HG02678 (cell line): ENCODE measurements around the gene NLGN1.

Experiments used
- ATAC-seq: cut with Tn5 transposase; IDR thresholded peaks from one replicate; pipeline ENCODE4 v1.9.1; 2021; ENCODE audit warnings: mild to moderate bottlenecking, moderate library complexity; ENCODE audit not compliant: unreplicated experiment

Gene NLGN1

DNA sequence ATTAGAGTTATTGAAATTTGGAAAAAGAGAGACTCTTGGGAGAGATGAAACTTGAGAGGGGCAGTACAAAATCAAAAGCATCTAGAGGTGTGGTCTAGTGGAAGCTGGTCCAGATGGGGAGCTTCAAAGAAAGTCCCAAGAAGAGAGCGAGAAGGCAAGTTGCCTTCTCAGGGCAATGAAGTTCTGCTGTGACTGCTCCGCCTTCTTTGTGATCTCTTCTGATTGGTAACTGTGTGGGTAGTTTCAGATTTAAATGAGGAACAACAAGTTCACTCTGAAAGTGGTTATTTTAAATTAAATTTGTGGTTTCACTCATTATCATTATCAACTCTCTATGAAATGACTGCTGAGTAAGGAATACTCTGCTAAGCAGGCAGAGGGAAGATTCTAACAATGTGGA is 233.3 kb downstream of the NLGN1 start:
- no peak for ATAC-seq

DNA sequence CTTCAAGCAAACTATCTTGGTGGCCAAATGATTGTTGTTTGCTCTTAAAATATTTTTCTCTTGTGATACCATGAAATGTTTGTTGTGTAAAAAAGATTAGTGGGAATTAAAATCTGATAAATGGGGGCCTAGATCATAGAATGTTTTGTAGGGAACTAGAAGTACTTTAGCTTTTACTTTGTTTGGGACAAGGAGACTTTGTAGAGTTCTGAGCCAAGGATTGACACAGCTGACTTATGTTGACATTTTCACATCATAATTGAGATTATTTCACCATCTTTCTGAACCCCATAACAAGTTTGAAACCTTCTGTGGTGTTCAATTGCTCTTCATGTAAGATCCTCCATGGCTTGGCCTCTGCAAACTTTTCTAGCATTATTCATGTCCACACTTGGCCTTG is 235.4 kb downstream of the NLGN1 start:
- no peak for ATAC-seq

DNA sequence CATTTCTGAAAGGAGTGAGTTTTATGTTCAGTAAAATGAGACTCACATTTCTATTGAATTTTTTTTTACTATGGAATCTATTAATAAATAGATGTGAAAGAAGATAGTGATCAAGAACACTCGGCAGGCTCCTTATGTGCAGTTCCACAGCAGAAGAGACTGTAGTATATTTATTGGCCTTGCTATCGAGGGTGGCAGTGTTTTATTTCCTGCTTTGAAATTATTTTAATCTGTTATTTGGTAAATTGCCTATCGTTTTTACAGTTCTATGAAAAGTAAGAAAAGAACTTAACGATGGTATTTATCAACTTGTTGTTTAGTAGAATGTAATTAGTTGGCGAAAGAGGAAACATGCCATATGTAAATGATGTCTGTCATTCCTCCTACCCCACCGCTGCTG is 238.3 kb downstream of the NLGN1 start:
- no peak for ATAC-seq

DNA sequence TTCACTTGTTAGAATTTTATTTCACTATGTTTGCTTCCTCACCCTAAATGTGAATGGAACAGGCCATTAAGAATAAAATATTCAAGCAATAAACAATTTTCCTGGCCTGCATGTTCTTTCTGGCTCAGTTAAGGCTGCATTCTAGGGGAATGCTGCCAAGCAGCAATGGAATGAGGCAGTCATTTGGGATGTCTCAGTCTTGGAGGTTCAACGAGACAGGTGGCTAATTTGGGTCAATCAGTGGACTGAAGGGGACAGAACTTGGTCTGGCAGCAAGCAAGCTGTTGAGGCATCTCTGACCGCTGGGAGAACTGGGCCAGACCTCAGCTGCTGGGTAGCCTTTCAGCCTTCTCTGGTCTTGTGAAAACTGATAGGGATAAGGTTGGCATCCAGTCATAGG is 241.6 kb downstream of the NLGN1 start:
- no peak for ATAC-seq

DNA sequence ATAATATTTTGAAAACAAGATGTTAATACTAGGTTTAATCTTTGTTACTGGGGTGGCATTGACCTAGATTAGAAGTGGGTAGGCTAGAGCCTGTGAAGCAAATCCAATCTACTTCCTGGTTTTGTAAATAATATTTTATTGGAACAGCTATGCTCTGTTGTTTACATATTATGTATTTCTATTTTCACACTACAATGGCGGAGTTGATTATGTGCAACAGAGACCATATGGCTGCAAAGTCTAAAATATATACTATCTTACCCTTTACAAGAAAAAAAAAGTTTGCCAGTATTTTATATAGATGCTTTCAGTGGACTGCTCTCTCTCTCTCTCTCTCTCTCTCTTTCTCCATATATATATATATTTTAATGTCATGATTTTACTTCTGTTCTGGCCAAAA is 244.2 kb downstream of the NLGN1 start:
- no peak for ATAC-seq

DNA sequence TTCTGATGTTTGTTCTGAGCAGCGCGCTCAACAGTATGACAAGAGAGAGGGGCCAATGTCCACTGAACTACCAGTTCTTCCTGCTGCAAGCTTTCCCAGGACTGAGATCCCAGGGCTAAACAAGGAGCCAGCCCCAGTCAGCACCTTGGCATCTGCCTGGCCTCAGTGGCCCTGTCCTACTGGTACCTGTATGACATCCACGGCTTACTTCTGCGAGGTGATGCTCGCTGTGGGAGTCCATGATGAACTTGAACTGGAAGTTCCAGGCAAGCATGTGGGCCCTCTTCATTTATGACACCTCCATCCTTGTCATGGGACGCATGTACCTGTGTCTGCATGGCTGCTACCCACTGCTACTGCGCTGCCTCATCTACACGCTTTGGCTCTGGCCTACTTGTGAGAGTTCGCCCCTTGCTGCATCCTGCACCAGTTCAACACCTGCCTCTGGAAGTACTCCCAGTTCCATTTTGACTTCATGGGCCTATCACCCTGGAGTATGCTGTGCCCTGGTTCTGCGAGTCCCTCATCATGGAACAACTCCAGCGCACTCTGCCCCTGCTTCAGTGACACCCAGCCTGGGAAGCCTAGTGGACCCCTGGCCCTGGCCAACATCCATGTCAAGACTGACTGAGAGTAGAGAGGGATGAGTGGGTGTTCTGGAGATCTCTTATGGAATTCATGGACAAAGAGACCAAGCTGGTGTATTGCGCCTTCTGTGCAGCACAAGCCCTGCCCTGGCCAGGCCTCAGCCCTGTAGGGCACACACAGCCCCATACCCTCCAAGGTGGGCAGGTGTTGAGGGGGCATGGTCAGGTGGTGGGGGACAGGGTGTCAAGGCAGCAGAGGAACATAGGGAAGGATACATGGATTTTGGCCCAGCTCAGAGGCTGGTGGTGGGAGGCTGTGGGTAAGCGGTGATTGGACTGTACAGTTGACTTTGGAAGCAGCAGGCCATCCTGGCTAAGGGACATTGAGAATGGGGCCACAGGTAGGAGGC is 246.8 kb downstream of the NLGN1 start:
- no peak for ATAC-seq

DNA sequence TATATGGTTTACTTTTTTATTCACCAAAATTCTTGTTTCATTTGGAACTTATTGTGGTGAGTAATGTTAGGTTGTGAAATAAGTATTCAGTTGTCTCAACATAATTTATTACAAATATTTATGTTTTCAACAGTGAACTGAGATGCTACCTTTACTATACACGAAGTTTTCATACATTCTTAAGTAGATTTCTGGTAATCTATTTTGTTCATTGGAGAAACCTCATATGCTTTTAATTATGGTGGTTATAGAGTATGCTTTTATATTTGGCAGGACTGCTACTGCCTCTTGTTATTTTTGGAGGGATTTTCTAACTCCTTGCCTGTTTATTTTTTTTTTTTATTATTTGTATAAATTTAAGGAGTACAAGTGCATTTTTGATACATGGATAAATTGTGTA is 253.1 kb downstream of the NLGN1 start:
- no peak for ATAC-seq

DNA sequence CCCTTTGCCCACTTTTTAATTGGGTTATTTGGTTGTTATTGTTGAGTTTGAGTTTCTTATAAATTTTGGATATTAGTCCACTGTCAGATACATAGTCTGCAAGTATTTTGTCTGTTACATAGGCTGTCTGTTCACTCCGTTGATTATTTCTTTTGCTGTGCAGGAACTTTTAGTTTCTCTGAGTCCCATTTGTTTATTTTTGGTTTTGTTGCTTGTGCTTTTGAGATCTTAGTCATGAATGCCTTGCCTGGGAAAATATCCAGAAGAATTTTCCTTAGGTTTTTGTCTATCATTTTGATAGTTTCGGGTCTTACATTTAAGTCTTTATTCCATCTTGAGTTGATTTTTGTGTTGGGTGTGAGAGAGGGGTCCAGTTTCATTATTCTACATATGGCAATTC is 254.5 kb downstream of the NLGN1 start:
- ATAC-seq, result no peak

DNA sequence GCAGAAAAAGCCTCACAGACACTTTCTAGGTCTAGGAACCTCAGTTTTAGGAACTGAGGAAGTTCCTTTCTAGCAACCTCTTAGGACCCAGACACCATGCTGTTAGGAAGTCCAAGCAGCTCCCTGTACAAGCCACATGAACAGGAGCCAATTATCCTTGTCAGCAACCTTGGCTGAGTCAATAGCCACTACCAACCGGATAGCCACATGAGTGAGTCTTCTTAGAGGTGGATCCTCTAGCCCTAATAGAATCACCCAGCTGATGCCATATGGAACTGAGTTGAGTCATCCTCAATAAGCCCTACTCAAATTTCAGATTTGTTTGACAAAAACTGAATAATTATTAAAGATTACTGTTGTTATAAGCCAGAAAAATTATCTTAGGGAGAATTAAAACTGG is 256.2 kb downstream of the NLGN1 start:
- no peak for ATAC-seq

DNA sequence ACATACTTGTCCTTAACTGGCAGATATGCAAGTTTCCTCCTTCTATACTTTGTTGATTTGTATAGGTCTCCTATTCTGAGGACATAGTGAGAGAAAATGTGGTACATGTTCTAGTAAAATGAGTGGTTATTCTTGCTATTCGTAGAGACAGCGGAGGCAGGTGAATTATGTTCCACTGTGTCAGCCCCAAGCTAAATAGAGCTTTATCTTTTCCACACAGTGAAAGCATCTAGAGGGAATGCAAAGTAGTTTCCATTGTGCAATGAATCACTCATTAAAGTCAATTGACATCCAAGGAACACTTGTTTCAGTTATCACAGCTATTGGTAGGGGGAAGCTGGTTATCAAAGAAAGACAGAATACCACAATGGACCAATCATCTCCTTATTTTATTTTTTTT is 262.4 kb downstream of the NLGN1 start:
- no peak for ATAC-seq

DNA sequence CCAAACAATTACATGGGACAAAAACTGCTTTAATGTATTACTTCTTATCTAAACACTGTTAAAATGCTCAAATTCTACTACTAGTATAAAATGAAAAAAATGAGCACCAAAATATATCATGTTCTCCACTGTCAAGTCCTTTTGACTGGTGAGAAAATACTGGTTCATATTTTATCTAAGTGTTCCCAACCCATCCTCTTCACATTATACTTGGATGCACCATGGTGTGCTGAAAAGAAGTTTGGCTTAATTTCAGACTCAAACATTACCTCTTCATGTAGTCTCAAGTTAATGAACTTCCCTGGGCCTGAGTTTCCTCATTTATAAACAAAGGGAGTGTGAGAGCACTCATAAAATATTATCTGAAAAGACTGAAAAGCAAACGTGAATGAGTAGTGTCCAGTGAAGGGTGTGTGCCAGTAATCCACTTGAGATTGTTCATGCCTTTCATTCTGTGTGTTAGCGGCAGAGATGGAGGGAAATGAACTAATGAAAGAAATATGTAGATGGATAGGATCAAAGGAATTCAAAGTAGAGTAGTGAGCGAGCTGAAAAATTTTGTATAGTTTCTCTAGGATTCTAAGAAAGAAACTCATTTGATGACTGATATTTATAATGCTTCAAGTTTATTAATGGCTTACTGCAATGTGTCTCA is 263.2 kb downstream of the NLGN1 start:
- no peak for ATAC-seq

DNA sequence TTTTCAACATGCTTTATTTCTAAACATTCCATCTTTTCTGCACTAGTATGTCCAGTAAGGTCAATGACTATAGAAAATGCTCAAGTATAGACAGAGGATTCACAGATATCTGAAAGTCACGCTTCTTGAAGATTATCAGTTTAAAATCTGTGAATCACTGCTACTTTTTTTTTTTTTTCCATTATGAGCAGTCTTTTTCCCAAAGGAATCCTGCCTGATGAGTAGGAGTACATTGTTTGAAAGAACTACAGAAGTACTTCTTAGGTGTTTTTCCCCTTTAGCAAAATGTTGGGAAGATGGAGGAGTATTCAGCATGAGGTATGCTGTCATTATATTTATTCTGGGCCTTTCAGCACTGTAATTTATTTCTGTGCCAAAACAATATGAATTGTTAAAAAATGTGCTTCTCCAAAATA is 266.2 kb downstream of the NLGN1 start:
- no peak for ATAC-seq

DNA sequence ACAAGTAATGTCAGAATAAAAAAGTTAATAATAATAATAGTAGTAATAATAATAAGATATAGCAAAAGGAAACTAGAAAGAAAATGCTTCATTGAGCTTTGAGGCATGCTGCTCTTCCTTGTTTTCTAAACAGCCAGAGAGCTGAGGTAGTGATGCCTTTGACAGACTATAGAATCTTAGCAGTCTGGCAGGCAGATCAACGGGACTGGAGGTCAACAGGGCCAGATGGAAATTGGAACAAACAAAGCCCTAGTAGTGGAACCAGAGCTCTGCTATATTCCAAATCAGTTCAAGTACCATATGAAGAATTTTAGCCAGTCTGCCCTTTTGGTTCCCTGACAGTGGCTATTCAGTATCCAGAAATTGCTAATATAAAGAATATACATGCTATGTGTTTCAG is 278.6 kb downstream of the NLGN1 start:
- no peak for ATAC-seq

DNA sequence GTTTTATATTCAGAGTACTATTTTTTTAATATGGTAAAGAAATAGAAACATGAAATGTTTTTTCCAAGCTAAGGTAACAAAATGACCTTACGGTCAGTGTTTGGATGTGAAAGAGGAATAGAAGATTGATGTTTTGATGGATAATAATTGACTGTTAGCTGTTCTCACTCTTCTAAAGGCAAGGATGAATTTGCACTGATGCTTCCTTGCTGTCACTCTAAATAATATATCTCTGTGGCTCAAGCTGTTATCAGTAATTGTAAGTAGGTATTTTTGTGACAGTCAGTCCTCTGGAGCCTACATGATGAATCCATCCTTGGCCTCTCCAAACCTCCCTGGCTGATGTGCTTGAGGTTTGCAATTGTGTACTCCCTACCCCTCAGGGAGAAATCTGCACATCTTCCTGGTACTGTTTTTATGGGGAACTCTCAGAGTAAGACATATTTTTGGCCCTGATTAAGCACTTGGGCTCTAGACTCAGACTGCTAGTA is 283.7 kb downstream of the NLGN1 start:
- ATAC-seq, result no peak

DNA sequence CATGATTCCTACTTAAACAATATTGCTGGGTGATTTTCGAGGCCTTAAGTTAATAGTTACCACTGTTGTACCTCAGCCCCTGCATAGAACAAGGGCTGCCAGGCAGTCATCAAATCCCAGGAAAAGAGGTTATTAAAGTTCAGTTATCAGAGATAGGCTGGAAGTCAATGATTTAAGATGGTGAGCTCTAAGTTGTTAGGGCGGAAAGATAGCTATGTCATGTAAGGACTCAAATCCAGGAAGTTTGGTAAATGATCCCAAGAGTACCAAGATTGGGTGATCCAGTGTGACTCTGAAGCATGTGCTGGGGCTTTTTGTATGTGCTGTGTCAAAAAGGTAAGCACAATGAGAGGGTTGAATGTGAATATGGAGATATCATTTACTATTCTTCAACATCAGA is 287.9 kb downstream of the NLGN1 start:
- no peak for ATAC-seq

DNA sequence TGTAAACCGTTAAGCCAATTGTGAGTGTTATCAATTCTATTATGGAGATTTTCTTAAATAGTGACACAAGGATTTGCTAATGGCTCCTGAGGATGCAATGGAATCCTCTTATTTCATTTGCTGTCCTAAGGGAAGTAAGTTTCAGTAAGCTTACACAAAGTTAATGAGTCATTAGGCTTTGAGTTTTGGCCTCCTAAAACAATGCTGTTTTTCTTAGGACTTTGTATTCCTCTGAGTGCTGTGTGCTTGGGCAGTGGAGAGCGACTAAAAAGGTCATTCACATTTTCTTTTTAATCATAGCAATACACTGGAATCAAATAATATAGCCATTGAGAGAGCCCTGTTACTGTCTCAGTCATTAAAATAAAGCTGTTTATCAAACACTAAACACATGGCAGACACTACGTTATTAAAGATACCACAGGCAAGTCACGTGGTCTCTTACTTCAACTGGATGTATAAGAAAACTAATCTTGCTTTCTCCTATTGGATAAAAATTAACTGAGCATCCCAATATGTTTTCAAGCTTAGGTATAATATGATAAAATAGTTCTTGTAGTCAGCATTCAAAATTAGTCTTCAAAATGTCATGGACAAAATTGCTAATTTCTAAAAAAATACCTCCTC is 290.8 kb downstream of the NLGN1 start:
- ATAC-seq, result no peak

DNA sequence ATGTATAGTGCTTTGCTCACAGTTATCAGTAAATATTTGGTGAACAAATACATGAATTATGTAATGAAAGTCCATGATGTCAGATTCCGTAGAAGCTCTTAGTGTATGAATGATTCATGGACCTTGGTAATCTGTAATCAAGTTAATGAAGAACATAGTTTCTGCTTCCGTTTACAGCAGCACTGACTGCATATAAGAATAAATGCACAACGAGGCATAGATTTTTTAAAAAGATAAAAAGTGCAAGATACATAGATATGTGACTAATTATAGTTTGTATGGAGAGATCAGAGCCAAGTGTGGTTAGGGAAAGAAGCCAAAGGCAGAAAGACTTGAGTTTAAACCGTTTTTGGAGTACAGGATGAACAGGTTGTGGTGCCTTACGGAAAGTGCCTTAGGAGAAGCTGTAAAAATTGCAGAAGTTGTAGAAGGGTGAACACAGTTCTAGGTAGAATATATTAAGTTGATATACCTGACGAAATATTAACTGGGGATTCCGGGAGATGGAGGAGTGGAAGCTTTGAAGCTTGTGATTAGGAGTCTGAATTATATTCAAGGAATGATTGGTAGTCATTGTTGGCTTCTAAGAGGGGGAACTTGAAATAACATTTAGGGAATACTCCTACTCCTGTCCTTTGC is 293.1 kb downstream of the NLGN1 start:
- no peak for ATAC-seq

DNA sequence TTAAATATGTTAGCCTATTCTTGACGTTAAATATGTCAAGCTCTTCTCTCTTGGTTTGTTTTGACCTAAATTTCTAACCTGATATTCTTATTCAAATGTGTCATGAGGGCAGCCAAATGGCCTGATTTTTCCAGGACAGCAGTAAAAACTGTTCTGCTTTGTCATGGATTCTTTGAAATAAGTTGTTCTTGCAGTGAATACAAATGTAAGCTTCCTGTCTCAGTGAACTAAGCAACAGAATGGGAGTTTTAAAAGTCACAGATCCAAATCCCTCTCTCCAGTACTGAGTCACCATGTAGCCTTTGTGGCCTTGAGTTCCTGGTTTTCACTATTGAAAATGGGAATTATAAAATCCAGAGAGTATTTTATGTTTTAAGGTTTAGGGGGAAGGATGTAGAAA is 301.8 kb downstream of the NLGN1 start:
- ATAC-seq, result no peak

DNA sequence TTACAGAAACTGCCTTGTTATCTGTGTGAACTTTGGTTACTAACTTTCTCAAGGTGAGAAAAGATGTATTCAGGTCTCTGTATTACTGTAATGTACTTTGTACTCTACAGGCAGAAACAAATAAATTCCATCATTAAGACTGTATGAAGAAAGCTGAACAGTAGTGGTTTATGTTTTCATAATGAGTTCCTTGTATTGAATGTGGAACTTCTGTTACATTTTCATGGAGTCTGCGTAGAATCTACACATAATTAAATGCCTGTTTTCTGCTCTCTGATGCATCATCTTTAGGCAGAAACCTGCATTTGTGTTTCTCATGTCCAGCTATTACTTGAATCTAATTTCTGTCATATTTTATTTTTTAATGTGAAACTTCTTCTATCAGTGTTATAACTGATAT is 302.8 kb downstream of the NLGN1 start:
- no peak for ATAC-seq

DNA sequence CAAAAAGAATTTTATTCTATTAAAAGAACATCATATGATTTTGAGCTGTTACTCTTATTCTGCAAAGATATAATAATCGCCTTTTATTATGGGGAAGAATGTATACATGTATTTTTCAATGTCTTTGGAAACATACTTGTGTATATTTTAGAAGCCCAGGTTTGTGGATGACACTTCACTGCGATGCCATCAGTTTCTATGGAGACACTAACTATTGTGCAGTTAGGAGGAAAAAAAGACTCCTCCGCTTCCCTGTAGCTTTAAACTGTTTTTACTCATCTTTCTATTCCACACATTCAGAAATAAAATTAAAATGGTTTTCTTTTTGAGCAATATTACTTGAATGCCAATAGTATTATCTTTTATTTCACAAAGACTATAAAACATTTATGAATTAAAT is 305.0 kb downstream of the NLGN1 start:
- ATAC-seq, result no peak

DNA sequence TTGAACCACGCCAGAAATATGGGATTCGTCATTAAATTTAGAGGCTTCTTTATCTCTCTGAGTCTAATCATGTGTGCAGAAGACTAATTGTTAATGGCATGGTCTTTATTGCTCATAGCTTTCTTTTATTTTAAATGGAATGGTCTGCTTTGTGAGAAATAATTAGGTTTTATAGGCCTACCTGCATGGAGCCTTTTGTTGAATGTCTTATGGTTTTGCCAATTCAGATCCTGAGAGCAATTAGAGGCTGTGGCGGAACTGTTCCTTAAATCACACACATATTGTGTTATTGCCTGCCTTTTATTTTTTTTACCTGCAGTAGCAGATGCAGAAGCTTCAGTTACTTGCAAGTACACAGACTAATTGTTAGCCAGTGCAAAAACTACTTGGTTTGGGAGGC is 306.2 kb downstream of the NLGN1 start:
- ATAC-seq, result no peak
